Metanephros (tissue), 1 donor: ENCODE data around the gene MBD3L2. TPM values are rescaled to one million over a fixed set of nuclear protein-coding genes. Genes with fewer than 3 reads are reported as not detected.

Experiments used
- total RNA-seq: library from RNA; depleted of rRNA; stranded (reverse); fragments of >200 nt; gene quantifications from one replicate; pipeline ENCODE4 v1.2.3, GENCODE V29; 2014

Gene MBD3L2
- not detected for total RNA-seq

DNA sequence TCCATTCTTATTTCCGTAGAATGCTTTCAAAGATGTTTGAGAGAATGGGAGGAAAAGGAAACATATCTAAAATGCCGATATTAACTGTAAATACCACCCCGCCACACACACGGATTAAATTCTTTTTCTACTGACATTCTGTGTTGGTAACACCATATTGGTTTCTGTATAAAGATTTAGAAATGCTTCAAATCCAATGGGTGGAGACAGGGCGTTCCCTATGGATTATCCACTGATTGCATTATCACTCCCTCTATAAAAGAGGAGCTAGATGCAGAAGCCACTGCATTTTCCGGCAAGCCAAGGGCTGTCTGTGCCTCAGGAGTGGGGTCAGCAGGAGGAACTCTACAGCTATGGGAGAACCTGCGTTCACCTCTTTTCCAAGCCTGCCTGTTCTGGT is at the start of gene MBD3L2:
MBD3L2 (plus strand) TSS at position 301 of the 400 bp plus-strand sequence; CDS start at position 354, 53 bp downstream.

GRCh38 chr19:7021331-7021730 is 27.8 kb upstream of the MBD3L2 start, which contains the start of gene MBD3L2B:
TSS of gene MBD3L2B (minus strand) at chr19:7021431. CDS start at chr19:7021397, 34 bp downstream.

GRCh38 chr19:7030278-7030677 is 18.8 kb upstream of the MBD3L2 start, which contains the start of gene MBD3L5:
TSS of gene MBD3L5 (plus strand) at chr19:7030578. CDS start at chr19:7030612, 34 bp downstream.

DNA sequence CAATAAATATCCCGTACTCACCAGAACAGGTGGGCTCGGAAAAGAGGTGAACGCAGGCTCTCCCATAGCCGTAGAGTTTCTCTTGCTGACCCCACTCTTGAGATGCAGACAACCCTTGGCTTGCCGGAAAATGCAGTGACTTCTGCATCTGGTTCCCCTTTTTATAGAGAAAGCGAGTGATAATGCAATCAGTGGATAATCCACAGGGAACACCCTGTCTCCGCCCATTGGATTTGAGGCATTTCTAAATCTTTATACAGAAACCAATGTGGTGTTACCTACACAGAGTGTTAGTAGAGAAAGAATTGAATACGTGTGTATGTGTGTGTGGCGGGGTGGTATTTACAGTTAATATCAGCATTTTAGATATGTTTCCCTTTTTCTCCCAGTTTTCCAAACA is 9.0 kb upstream of the MBD3L2 start, which contains the start of gene MBD3L4:
MBD3L4 (minus strand) TSS at position 101 of the 400 bp plus-strand sequence; CDS start at position 66, 35 bp downstream.

GRCh38 chr19:7058576-7058975 is 9.5 kb downstream of the MBD3L2 start, which contains the start of gene MBD3L3:
TSS of gene MBD3L3 (minus strand) at chr19:7058676. CDS start at chr19:7058605, 71 bp downstream.

GRCh38 chr19:7069042-7069903 is 20.2 kb downstream of the MBD3L2 start, which contains the start of gene ZNF557:
TSS of gene ZNF557 (plus strand) at chr19:7069703. CDS start at chr19:7075075, 5,372 bp downstream.

Other genes with a start within 250 kb of the MBD3L2 start
- gene ADGRE1, start 161.7 kb upstream of the MBD3L2 start, total RNA-seq, result 1.2 TPM
- not detected for gene MBD3L2B, start 27.9 kb upstream of the MBD3L2 start, total RNA-seq
- gene MBD3L5, start 18.7 kb upstream of the MBD3L2 start, total RNA-seq, result not detected
- gene MBD3L4, start 9.1 kb upstream of the MBD3L2 start, total RNA-seq, result not detected
- gene MBD3L3, start 9.4 kb downstream of the MBD3L2 start, total RNA-seq, result not detected
- gene ZNF557, start 20.4 kb downstream of the MBD3L2 start, total RNA-seq, result 13.8 TPM
- gene INSR, start 245.1 kb downstream of the MBD3L2 start, total RNA-seq, result 85.7 TPM